ENCODE data around the gene PLCL1.
"Not testable (repeated sequence)": the region's sequence is repeated elsewhere in the genome, so short reads cannot be mapped to it uniquely, and the experiment has no call there.

The PLCL1 gene

GRCh38 chr2:198004921-198005829 lies 200.8 kb downstream of the PLCL1 start:
- TF ChIP-seq ARNT (IDR thresholded peaks at IDR 0.05) (no peak), PKNOX1 (IDR thresholded peaks at IDR 0.05) (no peak)
- DNase-seq (ENCODE audit: extremely low spot score), result no peak
- CTCF ChIA-PET, result no interaction called here
- POLR2A ChIA-PET, result no interaction called here

GRCh38 chr2:198006733-198007132 lies 202.3 kb downstream of the PLCL1 start:
- ChIA-PET CTCF (no interaction called here), POLR2A (no interaction called here)
- no peak for TF ChIP-seq BHLHE40 (IDR thresholded peaks at IDR 0.05; ENCODE audit: borderline replicate concordance)
- TF ChIP-seq SP1 (IDR thresholded peaks at IDR 0.05), result no peak
- TF ChIP-seq LEF1 (IDR thresholded peaks at IDR 0.05; ENCODE audit: borderline replicate concordance), result no peak
- no peak for TF ChIP-seq FOXM1 (IDR thresholded peaks at IDR 0.05; ENCODE audit: borderline replicate concordance)
- TF ChIP-seq ARNT (IDR thresholded peaks at IDR 0.05), result no peak
- no peak for TF ChIP-seq ZNF384 (IDR thresholded peaks at IDR 0.05)
- TF ChIP-seq FOXK2 (IDR thresholded peaks at IDR 0.05), result no peak
- no peak for DNase-seq (ENCODE audit: extremely low spot score)

- POLR2A ChIA-PET, result no interaction called here
- no peak for DNase-seq (ENCODE audit: extremely low spot score)
- CTCF ChIA-PET, result no interaction called here
- TF ChIP-seq LEF1 (IDR thresholded peaks at IDR 0.05; ENCODE audit: borderline replicate concordance) (no peak), HDGF (IDR thresholded peaks at IDR 0.05; ENCODE audit: borderline replicate concordance) (no peak), CTBP1 (IDR thresholded peaks at IDR 0.05; ENCODE audit: borderline replicate concordance) (no peak), FOXK2 (IDR thresholded peaks at IDR 0.05) (no peak), PKNOX1 (IDR thresholded peaks at IDR 0.05) (no peak), ARNT (IDR thresholded peaks at IDR 0.05) (no peak), L3MBTL2 (conservative IDR thresholded peaks at IDR 0.05) (no peak), BHLHE40 (IDR thresholded peaks at IDR 0.05; ENCODE audit: borderline replicate concordance) (no peak), FOXM1 (IDR thresholded peaks at IDR 0.05; ENCODE audit: borderline replicate concordance) (no peak), SP1 (IDR thresholded peaks at IDR 0.05) (no peak), ELF4 (IDR thresholded peaks at IDR 0.05) (no peak), NFRKB (IDR thresholded peaks at IDR 0.05) (no peak), FOXA1 (IDR thresholded peaks at IDR 0.05) (no peak), TARDBP (IDR thresholded peaks at IDR 0.05) (no peak), ZNF384 (IDR thresholded peaks at IDR 0.05) (no peak)
Observed at GRCh38 chr2:198008230-198008629, 203.8 kb downstream of the PLCL1 start.

- TF ChIP-seq ELF4 (IDR thresholded peaks at IDR 0.05), result no peak
- TF ChIP-seq FOXK2 (IDR thresholded peaks at IDR 0.05), result no peak
- no peak for TF ChIP-seq ARNT (IDR thresholded peaks at IDR 0.05)
- TF ChIP-seq ZNF384 (IDR thresholded peaks at IDR 0.05), result no peak
- TF ChIP-seq FOXA1 (IDR thresholded peaks at IDR 0.05), result no peak
- DNase-seq (ENCODE audit: extremely low spot score), result no peak
- POLR2A ChIA-PET, result no interaction called here
- CTCF ChIA-PET, result no interaction called here
Observed at GRCh38 chr2:198012025-198012424, 207.6 kb downstream of the PLCL1 start.

- DNase-seq (ENCODE audit: extremely low spot score), result no peak
- TF ChIP-seq SP1 (IDR thresholded peaks at IDR 0.05) (no peak), SUZ12 (IDR thresholded peaks at IDR 0.05) (no peak)
- ChIA-PET POLR2A (no interaction called here), CTCF (no interaction called here)
Observed at GRCh38 chr2:198016243-198016642, 211.8 kb downstream of the PLCL1 start.

GRCh38 chr2:198017068-198017467 lies 212.7 kb downstream of the PLCL1 start:
- TF ChIP-seq NFRKB (IDR thresholded peaks at IDR 0.05) (no peak), SUZ12 (IDR thresholded peaks at IDR 0.05) (no peak), ARNT (IDR thresholded peaks at IDR 0.05) (no peak), FOXA1 (IDR thresholded peaks at IDR 0.05) (no peak), L3MBTL2 (conservative IDR thresholded peaks at IDR 0.05) (no peak), BHLHE40 (IDR thresholded peaks at IDR 0.05; ENCODE audit: borderline replicate concordance) (no peak), SP1 (IDR thresholded peaks at IDR 0.05) (no peak), FOXK2 (IDR thresholded peaks at IDR 0.05) (no peak), PKNOX1 (IDR thresholded peaks at IDR 0.05) (no peak), TARDBP (IDR thresholded peaks at IDR 0.05) (no peak), HDGF (IDR thresholded peaks at IDR 0.05; ENCODE audit: borderline replicate concordance) (no peak), ZNF384 (IDR thresholded peaks at IDR 0.05) (no peak), CTBP1 (IDR thresholded peaks at IDR 0.05; ENCODE audit: borderline replicate concordance) (no peak), LEF1 (IDR thresholded peaks at IDR 0.05; ENCODE audit: borderline replicate concordance) (no peak), FOXM1 (IDR thresholded peaks at IDR 0.05; ENCODE audit: borderline replicate concordance) (no peak), ELF4 (IDR thresholded peaks at IDR 0.05) (no peak)
- ChIA-PET CTCF (no interaction called here), POLR2A (no interaction called here)
- no peak for DNase-seq (ENCODE audit: extremely low spot score)

- CTCF ChIA-PET, result no interaction called here
Observed at GRCh38 chr2:198028955-198029354, 224.6 kb downstream of the PLCL1 start.

GRCh38 chr2:198029576-198029975 lies 225.2 kb downstream of the PLCL1 start:
- DNase-seq (ENCODE audit: extremely low spot score); POLR2A ChIA-PET; CTCF ChIA-PET: not testable (repeated sequence)

More at GRCh38 chr2:198028955-198029354, 224.6 kb downstream of the PLCL1 start:
- DNase-seq (ENCODE audit: extremely low spot score), result no peak
- POLR2A ChIA-PET, result no interaction called here
- no peak for TF ChIP-seq SUZ12 (IDR thresholded peaks at IDR 0.05)
- TF ChIP-seq ELF4 (IDR thresholded peaks at IDR 0.05), result no peak
- no peak for TF ChIP-seq FOXA1 (IDR thresholded peaks at IDR 0.05)
- TF ChIP-seq BHLHE40 (IDR thresholded peaks at IDR 0.05; ENCODE audit: borderline replicate concordance), result no peak
- no peak for TF ChIP-seq L3MBTL2 (conservative IDR thresholded peaks at IDR 0.05)
- no peak for TF ChIP-seq HDGF (IDR thresholded peaks at IDR 0.05; ENCODE audit: borderline replicate concordance)
- TF ChIP-seq NFRKB (IDR thresholded peaks at IDR 0.05), result no peak
- no peak for TF ChIP-seq ARNT (IDR thresholded peaks at IDR 0.05)
- no peak for TF ChIP-seq LEF1 (IDR thresholded peaks at IDR 0.05; ENCODE audit: borderline replicate concordance)
- no peak for TF ChIP-seq SP1 (IDR thresholded peaks at IDR 0.05)
- TF ChIP-seq ZNF384 (IDR thresholded peaks at IDR 0.05), result no peak
